Jurkat, Clone E6-1 (cell line): Measurements from ENCODE around the gene GJB3. TPM values are rescaled to one million over a fixed set of nuclear protein-coding genes. Genes with fewer than 3 reads are reported as not detected.
"Not testable (repeated sequence)": the region's sequence is repeated elsewhere in the genome, so short reads cannot be mapped to it uniquely, and the experiment has no call there.

Experiments
- DNase-seq: peaks from one replicate; pipeline ENCODE4 v3.0.0-alpha.2; 2011; ENCODE audit warnings: low read depth, low spot score
- H3K4me3 ChIP-seq: 2 replicates; pipeline ENCODE4 v1.5.1; 2011; ENCODE audit warnings: mild to moderate bottlenecking, low read length, control low read depth, moderate library complexity
- polyA plus RNA-seq: library from polyadenylated mRNA; unstranded; fragments of >200 nt; gene quantifications from one replicate; pipeline ENCODE4 v1.2.1, GENCODE V29; 2012; ENCODE audit warnings: missing spikeins; ENCODE audit not compliant: insufficient read length, insufficient read depth

The GJB3 gene
- not detected for polyA plus RNA-seq

- no peak within 1 kb of the TSS for H3K4me3 ChIP-seq
- no peak for DNase-seq
These were observed at the start of gene GJB3 for GRCh38 chr1:34781071-34781843. TSS of gene GJB3 (plus strand) at chr1:34781214. CDS start at chr1:34784763, 3,549 bp downstream.

- H3K4me3 ChIP-seq, DNase-seq: not testable (repeated sequence)
These were observed 48.2 kb upstream of the GJB3 start for GRCh38 chr1:34732831-34733230.

DNA sequence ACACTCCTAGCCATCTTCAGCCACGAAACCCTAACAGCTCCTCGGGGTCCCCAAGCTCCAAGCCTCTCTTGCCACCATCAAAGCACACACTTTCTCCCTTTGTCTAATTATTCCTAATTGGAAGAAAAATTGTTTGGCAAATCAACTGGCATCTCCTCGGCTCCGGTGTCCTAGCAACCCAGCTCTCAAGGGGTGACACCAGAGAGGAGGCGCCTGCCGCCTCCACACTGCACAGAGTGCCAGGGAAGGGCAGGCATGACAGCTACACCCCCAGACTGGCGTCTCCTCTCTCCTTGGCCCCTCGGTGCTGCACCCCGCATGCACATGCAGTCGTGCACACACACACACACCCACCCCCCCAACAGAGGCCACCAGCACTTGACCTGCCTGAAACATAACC, 44.3 kb upstream of the GJB3 start:
- no peak for DNase-seq
- no peak overlapping the region for H3K4me3 ChIP-seq

DNA sequence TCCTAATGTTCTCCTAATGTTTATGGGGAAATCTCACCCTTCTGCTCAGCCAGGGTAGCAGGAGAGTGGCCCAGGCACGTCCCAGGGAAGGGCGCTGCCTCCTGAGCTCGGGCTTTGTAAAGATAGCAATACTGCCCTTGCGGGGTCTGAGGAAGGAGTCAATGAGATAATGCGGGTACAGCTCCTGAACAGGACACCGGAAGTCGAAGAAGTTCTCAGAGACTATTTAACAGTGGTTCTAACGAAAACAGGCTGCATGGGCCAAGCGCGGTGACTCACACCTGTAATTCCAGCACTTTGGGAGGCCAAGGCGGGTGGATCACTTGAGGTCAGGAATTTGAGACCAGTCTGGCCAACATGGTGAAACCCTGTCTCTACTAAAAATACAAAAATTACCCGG, 43.8 kb upstream of the GJB3 start:
- DNase-seq, H3K4me3 ChIP-seq: not testable (repeated sequence)

GRCh38 chr1:34739613-34740012, 41.4 kb upstream of the GJB3 start:
- no peak overlapping the region for H3K4me3 ChIP-seq
- no peak for DNase-seq

- no peak overlapping the region for H3K4me3 ChIP-seq
- DNase-seq: no peak
These were observed 40.7 kb upstream of the GJB3 start for GRCh38 chr1:34740161-34740868.

DNA sequence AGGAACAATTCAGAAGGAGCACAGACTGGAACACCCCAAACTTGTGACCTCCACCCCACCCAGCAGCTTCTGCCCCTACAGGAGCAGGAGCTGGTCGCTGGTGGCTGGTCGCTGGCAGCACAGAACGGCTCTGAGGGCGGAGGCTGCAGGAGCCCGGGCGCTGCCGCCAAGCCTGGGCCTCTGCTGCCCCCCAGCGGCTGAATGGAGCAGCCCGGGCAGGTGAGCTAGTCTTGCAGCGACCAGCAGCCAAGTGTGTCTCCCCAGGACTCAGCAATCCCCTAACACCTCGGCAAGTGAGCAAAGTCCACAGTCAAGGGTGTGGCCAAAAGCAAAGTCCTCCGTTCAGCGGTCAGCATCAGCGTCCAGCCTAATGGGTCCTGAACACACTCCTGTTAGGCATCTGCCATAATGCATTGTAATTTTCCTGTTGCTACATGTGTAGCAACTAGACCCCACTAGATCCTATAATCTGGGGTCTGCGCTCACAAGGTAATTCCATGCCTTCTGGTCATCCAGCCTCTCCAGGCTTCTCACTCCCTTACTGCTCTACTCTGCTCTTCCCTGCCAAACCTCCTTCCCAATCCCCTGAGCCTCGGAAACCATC, 38.2 kb upstream of the GJB3 start:
- H3K4me3 ChIP-seq: no peak overlapping the region
- peak; percentile 41 for DNase-seq

- H3K4me3 ChIP-seq: no peak overlapping the region
- DNase-seq: no peak
These were observed 37.2 kb upstream of the GJB3 start for GRCh38 chr1:34743775-34744174.

GRCh38 chr1:34744851-34745250, 36.2 kb upstream of the GJB3 start:
- DNase-seq: no peak
- no peak overlapping the region for H3K4me3 ChIP-seq

DNA sequence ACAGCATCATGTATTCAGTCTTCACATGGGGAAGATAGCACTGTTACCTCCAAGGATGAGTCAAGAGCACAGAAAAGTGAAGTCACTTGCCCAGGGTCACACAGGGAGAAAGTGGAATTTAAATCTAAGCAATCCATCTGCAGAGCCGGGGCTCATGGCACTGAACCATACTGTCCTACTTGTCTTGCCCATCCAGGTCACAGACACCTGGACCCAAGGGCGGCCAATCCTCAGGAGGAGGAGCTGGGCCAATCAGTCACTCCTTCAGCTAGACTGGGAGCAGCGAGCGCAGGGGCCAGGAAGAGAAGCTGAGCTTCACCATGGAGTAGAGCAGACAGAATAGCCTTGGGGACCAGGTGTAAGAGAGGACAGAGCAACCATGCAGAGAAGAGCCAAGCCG, 35.3 kb upstream of the GJB3 start:
- no peak for DNase-seq

GRCh38 chr1:34746101-34746500, 34.9 kb upstream of the GJB3 start:
- no peak for DNase-seq
- no peak overlapping the region for H3K4me3 ChIP-seq

More for the DNA sequence above, 35.3 kb upstream of the GJB3 start:
- no peak overlapping the region for H3K4me3 ChIP-seq

DNA sequence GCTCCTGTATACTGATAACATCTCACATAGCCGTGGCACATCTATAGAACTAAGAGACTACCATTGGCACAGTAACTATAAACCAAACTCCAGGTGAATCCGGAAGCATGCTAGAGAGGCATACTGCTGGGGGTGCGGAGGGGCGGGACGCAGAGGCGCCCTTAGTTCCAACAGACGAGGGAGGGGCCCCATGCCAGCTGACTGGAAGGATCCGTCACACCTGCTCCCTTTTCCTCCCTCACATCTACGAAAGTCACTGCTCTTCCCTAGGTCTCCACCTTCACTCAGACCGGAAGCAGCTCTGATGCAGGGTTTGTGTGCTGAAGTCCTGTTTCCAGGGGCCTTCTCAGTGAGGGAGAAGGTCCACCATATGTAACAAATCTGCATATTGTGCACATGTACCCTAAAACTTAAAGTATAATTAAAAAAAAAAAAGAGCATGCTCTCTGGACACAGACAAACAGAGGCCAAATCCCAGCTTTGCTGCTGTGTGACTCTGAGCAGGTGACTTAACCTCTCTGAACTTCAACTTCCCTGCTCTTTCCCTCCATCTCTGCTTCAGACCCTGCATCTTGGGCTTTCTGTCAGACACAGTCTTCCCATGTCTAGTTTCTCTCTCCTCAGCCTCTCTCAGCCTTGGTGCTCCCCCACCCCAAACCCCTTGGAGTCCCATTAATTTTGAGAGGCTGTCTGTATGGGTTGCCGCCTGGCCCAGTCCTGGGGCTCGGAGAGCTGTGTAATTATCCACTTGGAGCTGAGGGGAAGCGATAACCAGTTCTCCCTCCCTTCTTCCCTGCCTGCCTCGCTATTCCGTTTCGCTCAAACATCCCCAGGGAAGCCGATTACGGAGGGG, 34.0 kb upstream of the GJB3 start:
- H3K4me3 ChIP-seq: no peak overlapping the region
- DNase-seq: no peak

GRCh38 chr1:34747638-34747941, 33.4 kb upstream of the GJB3 start:
- DNase-seq: no peak
- H3K4me3 ChIP-seq: no peak overlapping the region

- no peak for DNase-seq
- no peak overlapping the region for H3K4me3 ChIP-seq
These were observed 31.0 kb upstream of the GJB3 start for GRCh38 chr1:34749992-34750391.

DNA sequence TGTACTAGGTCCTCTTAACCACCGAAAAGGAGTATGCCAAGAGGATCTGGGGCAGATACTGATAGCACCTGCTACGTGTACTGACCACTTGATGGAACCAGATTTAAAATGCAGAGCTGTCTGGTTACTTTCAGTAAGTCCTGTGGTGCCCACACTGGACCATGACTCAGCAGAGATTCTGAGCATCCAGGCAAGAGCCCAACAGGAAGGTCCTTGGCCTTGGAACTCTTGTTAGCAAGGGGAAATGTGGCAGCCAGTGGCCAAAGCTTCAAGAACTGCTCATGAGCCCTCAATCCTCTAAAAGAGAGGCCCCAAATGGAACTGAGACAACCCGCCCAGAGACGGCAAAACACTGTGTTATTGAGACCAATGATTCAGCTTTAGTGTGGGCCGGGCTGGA, 30.4 kb upstream of the GJB3 start:
- no peak overlapping the region for H3K4me3 ChIP-seq
- no peak for DNase-seq

- DNase-seq: no peak
- no peak overlapping the region for H3K4me3 ChIP-seq
These were observed 27.9 kb upstream of the GJB3 start for GRCh38 chr1:34753163-34753562.

DNA sequence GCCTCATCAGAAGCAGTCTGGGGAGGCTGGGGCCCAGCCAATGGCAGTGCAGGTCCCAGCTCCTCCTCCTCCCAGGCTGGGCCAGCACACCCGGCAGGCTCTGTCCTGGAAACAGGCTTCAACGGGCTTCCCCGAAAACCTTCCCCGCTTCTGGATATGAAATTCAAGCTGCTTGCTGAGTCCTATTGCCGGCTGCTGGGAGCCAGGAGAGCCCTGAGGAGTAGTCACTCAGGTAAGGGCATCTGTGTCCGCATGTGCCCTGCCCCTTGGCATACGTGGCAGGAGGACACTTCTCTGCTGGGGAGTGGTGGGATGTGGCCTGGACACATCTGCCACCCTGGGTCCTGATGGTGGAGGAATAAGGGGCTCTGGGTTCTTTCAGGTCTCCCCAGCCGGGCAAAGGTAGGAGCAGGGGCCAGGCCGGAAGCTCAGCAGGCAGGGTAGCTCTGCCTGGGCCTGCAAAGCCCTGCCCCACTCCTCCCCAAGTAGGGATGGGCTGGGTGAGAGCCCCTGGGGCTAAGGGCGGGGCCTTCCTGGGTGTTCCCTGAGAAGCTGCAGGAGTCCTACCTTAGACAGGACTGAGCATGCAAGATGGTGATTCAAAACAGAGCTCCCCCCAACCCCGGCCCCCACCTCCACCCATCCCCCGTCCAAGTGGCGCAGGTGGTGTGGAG, 25.9 kb upstream of the GJB3 start, which contains the start of gene GJB5:
Gene GJB5 (plus strand): TSS at position 84 of the 674 bp plus-strand sequence. CDS start 2,284 bp downstream, outside the sequence.
- H3K4me3 ChIP-seq: no peak within 1 kb of the TSS
- DNase-seq: no peak

DNA sequence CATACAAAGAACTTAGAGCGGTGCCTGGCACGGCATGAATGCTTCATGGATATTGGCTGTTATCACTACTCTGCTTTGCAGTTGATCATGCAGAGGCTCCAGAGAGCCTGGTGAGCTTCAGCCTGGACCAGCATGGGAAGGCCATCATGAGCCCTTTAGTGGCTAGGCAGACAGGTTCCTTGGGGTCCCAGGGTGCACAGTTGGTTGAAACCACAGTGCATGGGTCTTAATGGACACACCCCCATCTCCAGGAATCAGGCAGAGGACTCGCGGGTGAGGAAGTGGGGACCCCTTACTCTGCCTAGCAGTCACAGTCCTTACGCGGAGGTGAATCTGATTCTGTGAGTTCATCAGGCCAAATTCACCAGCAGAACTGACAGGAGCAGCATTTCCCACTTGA, 25.1 kb upstream of the GJB3 start:
- DNase-seq: no peak
- no peak overlapping the region for H3K4me3 ChIP-seq

DNA sequence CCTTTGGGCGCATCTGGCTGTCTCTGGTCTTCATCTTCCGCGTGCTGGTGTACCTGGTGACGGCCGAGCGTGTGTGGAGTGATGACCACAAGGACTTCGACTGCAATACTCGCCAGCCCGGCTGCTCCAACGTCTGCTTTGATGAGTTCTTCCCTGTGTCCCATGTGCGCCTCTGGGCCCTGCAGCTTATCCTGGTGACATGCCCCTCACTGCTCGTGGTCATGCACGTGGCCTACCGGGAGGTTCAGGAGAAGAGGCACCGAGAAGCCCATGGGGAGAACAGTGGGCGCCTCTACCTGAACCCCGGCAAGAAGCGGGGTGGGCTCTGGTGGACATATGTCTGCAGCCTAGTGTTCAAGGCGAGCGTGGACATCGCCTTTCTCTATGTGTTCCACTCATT, 23.6 kb upstream of the GJB3 start:
- no peak overlapping the region for H3K4me3 ChIP-seq
- DNase-seq: no peak
